MG63 (cell line): ENCODE measurements around the gene VSIG4. TPM values are rescaled to one million over a fixed set of nuclear protein-coding genes. Genes with fewer than 3 reads are reported as not detected.
"Not testable (repeated sequence)": the region's sequence is repeated elsewhere in the genome, so short reads cannot be mapped to it uniquely, and the experiment has no call there.

Experiments
- DNase-seq: peaks from one replicate; pipeline ENCODE4 v3.0.0-alpha.2; 2020
- H3K27me3 ChIP-seq: fragments of 250-450 bp; sonication (Bioruptor Pico); 2 replicates; pipeline ENCODE4 v1.5.1; 2020; ENCODE audit warnings: mild to moderate bottlenecking, moderate library complexity
- H3K36me3 ChIP-seq: fragments of 250-450 bp; sonication (Bioruptor Pico); 2 replicates; pipeline ENCODE4 v1.5.1; 2020; ENCODE audit warnings: mild to moderate bottlenecking, moderate library complexity
- H3K4me3 ChIP-seq: fragments of 250-450 bp; sonication (Bioruptor Pico); 2 replicates; pipeline ENCODE4 v1.5.1; 2020; ENCODE audit warnings: mild to moderate bottlenecking, moderate library complexity
- H3K9me3 ChIP-seq: fragments of 250-450 bp; sonication (Bioruptor Pico); 2 replicates; pipeline ENCODE4 v1.5.1; 2020; ENCODE audit warnings: mild to moderate bottlenecking, moderate library complexity
- total RNA-seq: library from RNA; depleted of rRNA; stranded (reverse); fragments of >200 nt; shearing (Covaris generic); gene quantifications from 2 replicates; pipeline ENCODE4 v1.2.3, GENCODE V29; 2014; ENCODE audit warnings: low replicate concordance

Gene VSIG4
- total RNA-seq, 1 experiment from 2014 or later = not detected

- Histone ChIP-seq H3K4me3 (no peak overlapping the region), H3K9me3 (no peaks in the 10 kb centered on the region), H3K36me3 (no peaks in the 10 kb centered on the region), H3K27me3 (no peaks in the 10 kb centered on the region)
- DNase-seq = no peak
These were observed 39.1 kb downstream of the VSIG4 start for GRCh38 chrX:66000628-66001272.

- H3K36me3 ChIP-seq = no peaks in the 10 kb centered on the region
- no peak for DNase-seq
- no peak overlapping the region for H3K4me3 ChIP-seq
- H3K27me3 ChIP-seq = no peaks in the 10 kb centered on the region
- no peaks in the 10 kb centered on the region for H3K9me3 ChIP-seq
These were observed 39.7 kb downstream of the VSIG4 start for GRCh38 chrX:66000178-66000577.

GRCh38 chrX:65999563-66000148 lies 40.2 kb downstream of the VSIG4 start:
- Histone ChIP-seq H3K9me3 (no peaks in the 10 kb centered on the region), H3K27me3 (no peaks in the 10 kb centered on the region), H3K36me3 (no peaks in the 10 kb centered on the region), H3K4me3 (no peak overlapping the region)
- DNase-seq = no peak

GRCh38 chrX:65999029-65999562 lies 40.8 kb downstream of the VSIG4 start:
- Histone ChIP-seq H3K9me3 (no peaks in the 10 kb centered on the region), H3K4me3 (no peak overlapping the region), H3K36me3 (no peaks in the 10 kb centered on the region), H3K27me3 (no peaks in the 10 kb centered on the region)
- no peak for DNase-seq

- Histone ChIP-seq H3K9me3 (no peaks in the 10 kb centered on the region), H3K36me3 (no peaks in the 10 kb centered on the region), H3K4me3 (no peak overlapping the region), H3K27me3 (no peaks in the 10 kb centered on the region)
- no peak for DNase-seq
These were observed 41.7 kb downstream of the VSIG4 start for GRCh38 chrX:65997978-65998717.

- H3K27me3 ChIP-seq = no peaks in the 10 kb centered on the region
- no peak overlapping the region for H3K4me3 ChIP-seq
- DNase-seq = no peak
- no peaks in the 10 kb centered on the region for H3K9me3 ChIP-seq
- no peaks in the 10 kb centered on the region for H3K36me3 ChIP-seq
These were observed 45.1 kb downstream of the VSIG4 start for GRCh38 chrX:65994519-65995506.

GRCh38 chrX:65993915-65994460 lies 45.9 kb downstream of the VSIG4 start:
- H3K4me3 ChIP-seq = no peak overlapping the region

GRCh38 chrX:65993332-65993731 lies 46.5 kb downstream of the VSIG4 start:
- Histone ChIP-seq H3K27me3 (no peaks in the 10 kb centered on the region), H3K9me3 (no peaks in the 10 kb centered on the region), H3K36me3 (no peaks in the 10 kb centered on the region), H3K4me3 (no peak overlapping the region)
- DNase-seq = no peak

More at GRCh38 chrX:65993915-65994460, 45.9 kb downstream of the VSIG4 start:
- no peak for DNase-seq
- Histone ChIP-seq H3K27me3 (no peaks in the 10 kb centered on the region), H3K9me3 (no peaks in the 10 kb centered on the region), H3K36me3 (no peaks in the 10 kb centered on the region)

GRCh38 chrX:65990702-65991101 lies 49.2 kb downstream of the VSIG4 start:
- H3K27me3 ChIP-seq = no peaks in the 10 kb centered on the region
- H3K9me3 ChIP-seq = no peaks in the 10 kb centered on the region
- H3K36me3 ChIP-seq = no peaks in the 10 kb centered on the region
- no peak for DNase-seq
- no peak overlapping the region for H3K4me3 ChIP-seq

- Histone ChIP-seq H3K36me3 (no peaks in the 10 kb centered on the region), H3K27me3 (no peaks in the 10 kb centered on the region), H3K9me3 (no peaks in the 10 kb centered on the region), H3K4me3 (no peak overlapping the region)
- no peak for DNase-seq
These were observed 52.1 kb downstream of the VSIG4 start for GRCh38 chrX:65987811-65988210.

- H3K27me3 ChIP-seq = no peaks in the 10 kb centered on the region
- H3K4me3 ChIP-seq = no peak overlapping the region
- H3K36me3 ChIP-seq = no peaks in the 10 kb centered on the region
- DNase-seq = peak; percentile 34
- no peaks in the 10 kb centered on the region for H3K9me3 ChIP-seq
These were observed 53.8 kb downstream of the VSIG4 start for GRCh38 chrX:65985922-65986588.

- Histone ChIP-seq H3K36me3 (no peaks in the 10 kb centered on the region), H3K9me3 (no peaks in the 10 kb centered on the region), H3K27me3 (no peaks in the 10 kb centered on the region), H3K4me3 (no peak overlapping the region)
- DNase-seq = no peak
These were observed 54.7 kb downstream of the VSIG4 start for GRCh38 chrX:65985211-65985610.

- H3K9me3 ChIP-seq, H3K4me3 ChIP-seq, H3K36me3 ChIP-seq, H3K27me3 ChIP-seq, DNase-seq: not testable (repeated sequence)
These were observed 62.7 kb downstream of the VSIG4 start for GRCh38 chrX:65977161-65977560.

- Histone ChIP-seq H3K4me3 (no peak overlapping the region), H3K27me3 (no peaks in the 10 kb centered on the region), H3K36me3 (no peaks in the 10 kb centered on the region), H3K9me3 (no peaks in the 10 kb centered on the region)
- no peak for DNase-seq
These were observed 63.7 kb downstream of the VSIG4 start for GRCh38 chrX:65976161-65976560.

- H3K4me3 ChIP-seq, DNase-seq, H3K27me3 ChIP-seq, H3K36me3 ChIP-seq, H3K9me3 ChIP-seq: not testable (repeated sequence)
These were observed 64.6 kb downstream of the VSIG4 start for GRCh38 chrX:65975161-65975751.
